ENCODE data around the gene TMEM175. TPM values are rescaled to one million over a fixed set of nuclear protein-coding genes. Genes with fewer than 3 reads are reported as not detected.

The TMEM175 gene
- total and polyA plus RNA-seq, 9 donors, result 10.6 to 28.4 (median 21.2) TPM

- Histone ChIP-seq H3K4me1 (ENCODE audit: insufficient read depth) (no peaks in the 10 kb centered on the region), H3K27ac (no peak overlapping the region), H3K27me3 (no peaks in the 10 kb centered on the region), H3K9me3 (no peaks in the 10 kb centered on the region), H3K4me3 (no peak overlapping the region), H3K36me3 (no peaks in the 10 kb centered on the region)
- WGBS, 3 donors, result 66 to 81% (median 74%) methylated on average over 7 to 8 of the region's 8 CpGs
- intact Hi-C loops (cut with DNase I), result no loop called here
- DNase-seq, result peak in 1 of 5 donors; percentile 12
- TF ChIP-seq, protein P1, sequence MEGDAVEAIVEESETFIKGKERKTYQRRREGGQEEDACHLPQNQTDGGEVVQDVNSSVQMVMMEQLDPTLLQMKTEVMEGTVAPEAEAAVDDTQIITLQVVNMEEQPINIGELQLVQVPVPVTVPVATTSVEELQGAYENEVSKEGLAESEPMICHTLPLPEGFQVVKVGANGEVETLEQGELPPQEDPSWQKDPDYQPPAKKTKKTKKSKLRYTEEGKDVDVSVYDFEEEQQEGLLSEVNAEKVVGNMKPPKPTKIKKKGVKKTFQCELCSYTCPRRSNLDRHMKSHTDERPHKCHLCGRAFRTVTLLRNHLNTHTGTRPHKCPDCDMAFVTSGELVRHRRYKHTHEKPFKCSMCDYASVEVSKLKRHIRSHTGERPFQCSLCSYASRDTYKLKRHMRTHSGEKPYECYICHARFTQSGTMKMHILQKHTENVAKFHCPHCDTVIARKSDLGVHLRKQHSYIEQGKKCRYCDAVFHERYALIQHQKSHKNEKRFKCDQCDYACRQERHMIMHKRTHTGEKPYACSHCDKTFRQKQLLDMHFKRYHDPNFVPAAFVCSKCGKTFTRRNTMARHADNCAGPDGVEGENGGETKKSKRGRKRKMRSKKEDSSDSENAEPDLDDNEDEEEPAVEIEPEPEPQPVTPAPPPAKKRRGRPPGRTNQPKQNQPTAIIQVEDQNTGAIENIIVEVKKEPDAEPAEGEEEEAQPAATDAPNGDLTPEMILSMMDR (IDR thresholded peaks at IDR 0.05), result no peak
- no peak for TF ChIP-seq POLR2A (IDR thresholded peaks at IDR 0.05)
- no peak for TF ChIP-seq EP300 (IDR thresholded peaks at IDR 0.05)
Observed at GRCh38 chr4:957231-957580, 24.9 kb downstream of the TMEM175 start.

GRCh38 chr4:957581-958313, 25.5 kb downstream of the TMEM175 start:
- Histone ChIP-seq H3K27me3 (no peaks in the 10 kb centered on the region), H3K9me3 (no peaks in the 10 kb centered on the region), H3K27ac (no peak overlapping the region), H3K4me1 (ENCODE audit: insufficient read depth) (no peaks in the 10 kb centered on the region), H3K36me3 (no peaks in the 10 kb centered on the region), H3K4me3 (no peak overlapping the region)
- TF ChIP-seq, protein P1 (IDR thresholded peaks at IDR 0.05), result no peak
- TF ChIP-seq EP300 (IDR thresholded peaks at IDR 0.05) (no peak), POLR2A (IDR thresholded peaks at IDR 0.05) (no peak)
- intact Hi-C loops (cut with DNase I), result no loop called here
- DNase-seq, result peak in 2 of 5 donors; percentile 17 to 25
- WGBS, 3 donors, result 92 to 94% (median 93%) methylated on average over 44 to 45 of the region's 45 CpGs

GRCh38 chr4:958314-958665, 26.0 kb downstream of the TMEM175 start:
- no peak overlapping the region for H3K27ac ChIP-seq
- WGBS, 3 donors, result 86 to 92% (median 88%) methylated on average over 17 of the region's 17 CpGs
- H3K9me3 ChIP-seq, result no peaks in the 10 kb centered on the region
- DNase-seq, result no peak
- no peaks in the 10 kb centered on the region for H3K27me3 ChIP-seq
- H3K36me3 ChIP-seq, result no peaks in the 10 kb centered on the region
- H3K4me3 ChIP-seq, result no peak overlapping the region
- H3K4me1 ChIP-seq (ENCODE audit: insufficient read depth), result no peaks in the 10 kb centered on the region
- TF ChIP-seq, protein P1 (IDR thresholded peaks at IDR 0.05), result no peak
- TF ChIP-seq EP300 (IDR thresholded peaks at IDR 0.05) (no peak), POLR2A (IDR thresholded peaks at IDR 0.05) (no peak)
- intact Hi-C loops (cut with DNase I), result no loop called here

- DNase-seq, result no peak
- intact Hi-C loops (cut with DNase I), result no loop called here
Observed at GRCh38 chr4:958696-959337, 26.6 kb downstream of the TMEM175 start.

More at GRCh38 chr4:958696-959337, 26.6 kb downstream of the TMEM175 start:
- no peaks in the 10 kb centered on the region for H3K4me1 ChIP-seq (ENCODE audit: insufficient read depth)
- no peak overlapping the region for H3K27ac ChIP-seq
- WGBS, 3 donors, result 80 to 83% (median 83%) methylated on average over 17 of the region's 17 CpGs
- no peak for TF ChIP-seq EP300 (IDR thresholded peaks at IDR 0.05)
- TF ChIP-seq, protein P1 (IDR thresholded peaks at IDR 0.05), result no peak
- no peak for TF ChIP-seq POLR2A (IDR thresholded peaks at IDR 0.05)
- H3K36me3 ChIP-seq, result no peaks in the 10 kb centered on the region
- H3K4me3 ChIP-seq, result no peak overlapping the region
- no peaks in the 10 kb centered on the region for H3K27me3 ChIP-seq
- H3K9me3 ChIP-seq, result no peaks in the 10 kb centered on the region
